CD14-positive monocyte (primary cell): ENCODE results near the gene RNF13. TPM values are rescaled to one million over a fixed set of nuclear protein-coding genes. Genes with fewer than 3 reads are reported as not detected.

Experiments used
- DNase-seq, 3 donors: peaks; one replicate each; pipeline ENCODE4 v3.0.0-alpha.2; 2011 to 2022
- H2AFZ ChIP-seq: 2 replicates; pipeline ENCODE4 v1.6.0; 2012; ENCODE audit warnings: mild to moderate bottlenecking, low read depth, low read length, inconsistent platforms; ENCODE audit not compliant: insufficient read depth, poor library complexity, severe bottlenecking
- H3K27ac ChIP-seq, 2 donors: 1 replicate in 1 of 2; 2 replicates in 1 of 2; pipeline ENCODE4 v1.5.1; 2012 to 2013; ENCODE audit warnings: low read length in 2 of 2, control low read depth in 1 of 2, inconsistent platforms in 1 of 2, low read depth in 1 of 2, mild to moderate bottlenecking in 1 of 2
- H3K27me3 ChIP-seq, 2 donors: one replicate each; pipeline versions ENCODE4 v1.6.0 to v1.6.1; 2011 to 2013; ENCODE audit warnings: low read length in 2 of 2; ENCODE audit not compliant: control insufficient read depth in 2 of 2, insufficient read depth in 2 of 2
- H3K36me3 ChIP-seq, 2 donors: replicated peaks in 1 of 2; 1 replicate in 1 of 2; 2 replicates in 1 of 2; pipeline versions ENCODE4 v1.5.1 to v1.6.1; 2012 to 2013; ENCODE audit warnings: low read length in 2 of 2, control low read depth in 1 of 2, inconsistent platforms in 1 of 2, mild to moderate bottlenecking in 1 of 2; ENCODE audit not compliant: insufficient read depth in 2 of 2, control insufficient read depth in 1 of 2
- H3K4me1 ChIP-seq, 2 donors: 1 replicate in 1 of 2; 2 replicates in 1 of 2; pipeline versions ENCODE4 v1.5.1 to v1.6.1; 2012 to 2013; ENCODE audit warnings: low read length in 2 of 2, control low read depth in 1 of 2, inconsistent platforms in 1 of 2, mild to moderate bottlenecking in 1 of 2, moderate library complexity in 1 of 2; ENCODE audit not compliant: insufficient read depth in 2 of 2, control insufficient read depth in 1 of 2
- H3K4me2 ChIP-seq: replicated peaks from 2 replicates; pipeline ENCODE3; 2012; ENCODE audit warnings: low read length, moderate library complexity, mild to moderate bottlenecking; ENCODE audit not compliant: poor library complexity, severe bottlenecking; ENCODE audit errors: extremely low read depth
- H3K4me3 ChIP-seq, 3 experiments: fragments of 200-600 bp in 1 of 3; sonication (generic) in 1 of 3; replicated peaks in 1 of 3; 1 replicate in 2 of 3; 2 replicates in 1 of 3; pipeline ENCODE4 v1.5.1; 2011 to 2013; ENCODE audit warnings: low read length in 3 of 3, mild to moderate bottlenecking in 3 of 3, control low read depth in 2 of 3, low read depth in 2 of 3, inconsistent platforms in 1 of 3, moderate library complexity in 1 of 3
- H3K79me2 ChIP-seq: 2 replicates; pipeline ENCODE4 v1.6.0; 2012; ENCODE audit warnings: mild to moderate bottlenecking, control low read depth, inconsistent platforms, low read length, moderate library complexity; ENCODE audit not compliant: insufficient read depth
- H3K9ac ChIP-seq: 2 replicates; pipeline ENCODE4 v1.6.0; 2017; ENCODE audit warnings: low read length, mild to moderate bottlenecking; ENCODE audit not compliant: insufficient read depth, poor library complexity, severe bottlenecking
- H3K9me3 ChIP-seq, 2 donors: replicated peaks in 1 of 2; 1 replicate in 1 of 2; 2 replicates in 1 of 2; pipeline versions ENCODE4 v1.5.1 to v1.6.1; 2012 to 2013; ENCODE audit warnings: low read length in 2 of 2, control low read depth in 1 of 2; ENCODE audit not compliant: control insufficient read depth in 1 of 2, insufficient read depth in 1 of 2
- H4K20me1 ChIP-seq: 2 replicates; pipeline ENCODE4 v1.6.0; 2012; ENCODE audit warnings: mild to moderate bottlenecking, low read length, control low read depth, moderate library complexity; ENCODE audit not compliant: insufficient read depth
- H3K27ac Mint-ChIP-seq, 7 donors: one replicate each; pipeline ENCODE4 v1.8.0; 2020; ENCODE audit warnings: mild to moderate bottlenecking in 7 of 7, mixed read lengths in 7 of 7, moderate library complexity in 6 of 7, inconsistent platforms in 2 of 7
- H3K27me3 Mint-ChIP-seq, 3 donors: one replicate each; pipeline ENCODE4 v1.8.0; 2021 to 2022; ENCODE audit warnings: low read depth in 3 of 3, mild to moderate bottlenecking in 3 of 3, mixed read lengths in 3 of 3, moderate library complexity in 3 of 3, inconsistent platforms in 1 of 3
- H3K36me3 Mint-ChIP-seq, 2 donors: one replicate each; pipeline ENCODE4 v1.8.0; 2020; ENCODE audit warnings: mixed read lengths in 2 of 2, inconsistent platforms in 1 of 2, mild to moderate bottlenecking in 1 of 2
- H3K4me1 Mint-ChIP-seq: one replicate; pipeline ENCODE4 v1.8.0; 2020; ENCODE audit warnings: mild to moderate bottlenecking, mixed read lengths
- H3K4me3 Mint-ChIP-seq, 2 donors: one replicate each; pipeline ENCODE4 v1.8.0; 2020; ENCODE audit warnings: mild to moderate bottlenecking in 2 of 2, mixed read lengths in 2 of 2, moderate library complexity in 1 of 2
- H3K9me3 Mint-ChIP-seq, 7 donors: one replicate each; pipeline ENCODE4 v1.8.0; 2020 to 2022; ENCODE audit warnings: mixed read lengths in 7 of 7, mild to moderate bottlenecking in 6 of 7, moderate library complexity in 6 of 7, inconsistent platforms in 2 of 7
- CTCF ChIP-seq: fragments of 200-600 bp; IDR thresholded peaks from one replicate; pipeline ENCODE4 v1.8.0; 2022; ENCODE audit warnings: antibody characterized with exemption, mild to moderate bottlenecking
- WGBS: methylation state at CpG from one replicate; pipeline ENCODE4 v1.1.5; 2013; ENCODE audit warnings: missing lambda C conversion rate; ENCODE audit not compliant: insufficient coverage; 5-methylcytosine and 5-hydroxymethylcytosine counted together
- intact Hi-C, 2 donors: fragments of 100-400 bp; cut with micrococcal nuclease; formaldehyde crosslinking; loops; one replicate each; pipeline versions ENCODE4 v1.15.0 to v1.15.1; 2023
- polyA plus RNA-seq, 3 donors: library from polyadenylated mRNA; depleted of rRNA in 1 of 3; unstranded in 2 of 3; stranded (reverse) in 1 of 3; fragments of 300-500 nt in 2 of 3; fragments of >200 nt in 1 of 3; fragmentation: Illumina TruSeq in 2 of 3; gene quantifications; 1 replicate in 2 of 3; 2 replicates in 1 of 3; pipeline ENCODE4 v1.2.3, GENCODE V29; 2012 to 2021

Gene RNF13
- polyA plus RNA-seq, 3 donors = 95.4 to 481 (median 462) TPM

- Histone ChIP-seq H3K4me2 (no peak overlapping the region), H3K9ac (no peak overlapping the region), H2AFZ (no peak overlapping the region), H3K36me3 (peaks cover 0 to 23% of the 10 kb centered on the region in 2 donors), H4K20me1 (peaks cover 83% of the 10 kb centered on the region), H3K27ac (no peak overlapping the region), H3K4me1 (peaks cover 0 to 2% of the 10 kb centered on the region in 2 donors), H3K79me2 (peaks cover 94% of the 10 kb centered on the region), H3K27me3 (no peaks in the 10 kb centered on the region), H3K9me3 (peaks cover 32 to 55% of the 10 kb centered on the region in 2 donors), H3K4me3 (peak overlapping the region in 1 of 3 experiments; percentile 11)
- peaks cover 18 to 58% (median 48%) of the 10 kb centered on the region in 7 donors for H3K9me3 Mint-ChIP-seq
- no peak overlapping the region for H3K4me3 Mint-ChIP-seq
- TF ChIP-seq CTCF = no peak
- WGBS = 100% methylated on average over 2 of the region's 2 CpGs
- H3K4me1 Mint-ChIP-seq = peaks cover 3% of the 10 kb centered on the region
- intact Hi-C loops = no loop called here
- DNase-seq = no peak
- H3K27me3 Mint-ChIP-seq = peaks cover 0 to 1% (median 0%) of the 10 kb centered on the region in 3 donors
- peaks cover 18 to 27% of the 10 kb centered on the region in 2 donors for H3K36me3 Mint-ChIP-seq
- no peak overlapping the region for H3K27ac Mint-ChIP-seq
Observed at GRCh38 chr3:149830902-149831301, 17.9 kb downstream of the RNF13 start.

GRCh38 chr3:149831321-149831720, 18.3 kb downstream of the RNF13 start:
- peaks cover 18 to 60% (median 48%) of the 10 kb centered on the region in 7 donors for H3K9me3 Mint-ChIP-seq
- intact Hi-C loops = no loop called here
- no peaks in the 10 kb centered on the region for H3K4me1 Mint-ChIP-seq
- Histone ChIP-seq H3K4me1 (no peaks in the 10 kb centered on the region), H3K9me3 (peaks cover 32 to 57% of the 10 kb centered on the region in 2 donors), H4K20me1 (peaks cover 80% of the 10 kb centered on the region), H2AFZ (no peak overlapping the region), H3K36me3 (peaks cover 0 to 23% of the 10 kb centered on the region in 2 donors), H3K27ac (no peak overlapping the region), H3K9ac (no peak overlapping the region), H3K79me2 (peaks cover 94% of the 10 kb centered on the region), H3K27me3 (no peaks in the 10 kb centered on the region), H3K4me3 (peak overlapping the region in 1 of 3 experiments; percentile 11), H3K4me2 (no peak overlapping the region)
- H3K4me3 Mint-ChIP-seq = no peak overlapping the region
- H3K27ac Mint-ChIP-seq = no peak overlapping the region
- DNase-seq = no peak
- 100% methylated on average over 3 of the region's 4 CpGs for WGBS
- H3K36me3 Mint-ChIP-seq = peaks cover 19 to 27% of the 10 kb centered on the region in 2 donors
- TF ChIP-seq CTCF = no peak
- H3K27me3 Mint-ChIP-seq = peaks cover 0 to 1% (median 0%) of the 10 kb centered on the region in 3 donors
